ENCODE results near the gene KLK11. TPM values are rescaled to one million over a fixed set of nuclear protein-coding genes. Genes with fewer than 3 reads are reported as not detected.
A peak's percentile ranks its signal among the peaks of the same experiment; 100 is the strongest.

Gene KLK11
- total RNA-seq, 4 donors from 2014 or later, result 219 to 420 (median 258) TPM

- intact Hi-C loops (cut with DNase I; ENCODE audit: low total_unique reads), result no loop called here
- peak in 1 of 2 donors; percentile 77 for DNase-seq (ENCODE audit: low spot score in 2 of 2)
- no peak for TF ChIP-seq CTCF (IDR thresholded peaks at IDR 0.05)
- no peak for TF ChIP-seq POLR2A (IDR thresholded peaks at IDR 0.05)
- WGBS, 2 donors, result 71 to 73% methylated on average over 7 of the region's 7 CpGs
- no peak overlapping the region for H3K4me3 ChIP-seq (ENCODE audit: low read depth, poor library complexity, severe bottlenecking)
Measured at GRCh38 chr19:51059715-51060114, 33.3 kb upstream of the KLK11 start.

GRCh38 chr19:51055866-51056265 is 29.4 kb upstream of the KLK11 start:
- no peak for TF ChIP-seq POLR2A (IDR thresholded peaks at IDR 0.05)
- TF ChIP-seq CTCF (IDR thresholded peaks at IDR 0.05), result no peak
- no peak for DNase-seq (ENCODE audit: low spot score in 2 of 2)
- intact Hi-C loops (cut with DNase I; ENCODE audit: low total_unique reads), result no loop called here
- no peak overlapping the region for H3K4me3 ChIP-seq (ENCODE audit: low read depth, poor library complexity, severe bottlenecking)

GRCh38 chr19:51047031-51047335 is 20.6 kb upstream of the KLK11 start:
- no peak for TF ChIP-seq CTCF (IDR thresholded peaks at IDR 0.05)
- no peak for TF ChIP-seq POLR2A (IDR thresholded peaks at IDR 0.05)
- no peak overlapping the region for H3K4me3 ChIP-seq (ENCODE audit: low read depth, poor library complexity, severe bottlenecking)
- intact Hi-C loops (cut with DNase I; ENCODE audit: low total_unique reads), result no loop called here
- DNase-seq (ENCODE audit: low spot score in 2 of 2), result no peak
- 4% methylated on average over 4 of the region's 4 CpGs for WGBS, 2 donors

GRCh38 chr19:51044327-51044726 is 17.9 kb upstream of the KLK11 start:
- no peak for TF ChIP-seq POLR2A (IDR thresholded peaks at IDR 0.05)
- TF ChIP-seq CTCF (IDR thresholded peaks at IDR 0.05), result no peak
- 77 to 78% methylated on average over 11 of the region's 11 CpGs for WGBS, 2 donors
- DNase-seq (ENCODE audit: low spot score in 2 of 2), result peak in 1 of 2 donors; percentile 73
- intact Hi-C loops (cut with DNase I; ENCODE audit: low total_unique reads), result no loop called here
- H3K4me3 ChIP-seq (ENCODE audit: low read depth, poor library complexity, severe bottlenecking), result no peak overlapping the region

- no peak for TF ChIP-seq CTCF (IDR thresholded peaks at IDR 0.05)
- no peak for TF ChIP-seq POLR2A (IDR thresholded peaks at IDR 0.05)
- intact Hi-C loops (cut with DNase I; ENCODE audit: low total_unique reads), result no loop called here
- WGBS, 2 donors, result 80 to 86% methylated on average over 9 of the region's 9 CpGs
- peak in 1 of 2 donors; percentile 54 for DNase-seq (ENCODE audit: low spot score in 2 of 2)
- H3K4me3 ChIP-seq (ENCODE audit: low read depth, poor library complexity, severe bottlenecking), result no peak overlapping the region
Measured at GRCh38 chr19:51043497-51043896, 17.1 kb upstream of the KLK11 start.

- no peak for TF ChIP-seq CTCF (IDR thresholded peaks at IDR 0.05)
- no peak for TF ChIP-seq POLR2A (IDR thresholded peaks at IDR 0.05)
- intact Hi-C loops (cut with DNase I; ENCODE audit: low total_unique reads), result no loop called here
- no peak overlapping the region for H3K4me3 ChIP-seq (ENCODE audit: low read depth, poor library complexity, severe bottlenecking)
- WGBS, 2 donors, result 88 to 90% methylated on average over 6 of the region's 6 CpGs
- DNase-seq (ENCODE audit: low spot score in 2 of 2), result no peak
Measured at GRCh38 chr19:51040151-51040550, 13.7 kb upstream of the KLK11 start.
